SK-N-SH (cell line): ENCODE data around the gene NOTCH3. TPM values are rescaled to one million over a fixed set of nuclear protein-coding genes. Genes with fewer than 3 reads are reported as not detected.

ENCODE experiments used
- CTCF ChIA-PET: fragments of 300-600, 350-600 bp; formaldehyde crosslinking; extraction: SDS; loops from one replicate; lab custom pipeline; 2021; lab: Yijun Ruan, JAX
- POLR2A ChIA-PET: fragments of 350-600 bp; sonication (Branson Sonifier 250); formaldehyde crosslinking; extraction: SDS; loops from one replicate; lab custom pipeline; 2020; ENCODE audit warnings: antibody characterized with exemption, inconsistent platforms; lab: Yijun Ruan, JAX
- DNase-seq: peaks from one replicate; pipeline ENCODE4 v3.0.0; 2012
- H2AFZ ChIP-seq: fragments of 200-600 bp; sonication (generic); 2 replicates; pipeline ENCODE4 v1.8.1; 2016; ENCODE audit warnings: antibody characterized with exemption, mild to moderate bottlenecking, low read depth
- H3F3A ChIP-seq: fragments of 200-600 bp; sonication (generic); replicated peaks from 2 replicates; pipeline ENCODE3; 2016; ENCODE audit warnings: antibody characterized with exemption, mild to moderate bottlenecking; ENCODE audit not compliant: insufficient read depth
- H3K27ac ChIP-seq, 2 experiments: fragments of 200-500 bp in 1 of 2; fragments of 200-600 bp in 1 of 2; sonication (Bioruptor generic) in 1 of 2; sonication (generic), shearing (Covaris generic) in 1 of 2; 2 replicates each; pipeline versions ENCODE4 v1.5.1 to v1.6.1; 2014 to 2016; ENCODE audit warnings: low read depth in 2 of 2, inconsistent platforms in 1 of 2, low read length in 1 of 2, mild to moderate bottlenecking in 1 of 2, mixed read lengths in 1 of 2
- H3K27me3 ChIP-seq: fragments of 200-600 bp; sonication (generic), shearing (Covaris generic); 2 replicates; pipeline ENCODE4 v1.6.1; 2016; ENCODE audit warnings: mixed run types; ENCODE audit not compliant: insufficient read depth
- H3K36me3 ChIP-seq, 2 experiments: fragments of 200-500 bp in 1 of 2; fragments of 200-600 bp in 1 of 2; sonication (Bioruptor generic) in 1 of 2; sonication (generic) in 1 of 2; replicated peaks in 1 of 2; 2 replicates each; pipeline versions ENCODE3 to v1.5.1; 2014 to 2016; ENCODE audit warnings: low read length in 1 of 2, mild to moderate bottlenecking in 1 of 2; ENCODE audit not compliant: insufficient read depth in 2 of 2, control insufficient read depth in 1 of 2
- H3K4me1 ChIP-seq, 2 experiments: fragments of 200-500 bp in 1 of 2; fragments of 200-600 bp in 1 of 2; sonication (Bioruptor generic) in 1 of 2; sonication (generic), shearing (Covaris generic) in 1 of 2; 2 replicates each; pipeline versions ENCODE4 v1.5.1 to v1.6.1; 2014 to 2016; ENCODE audit warnings: low read depth in 1 of 2, low read length in 1 of 2, mixed run types in 1 of 2; ENCODE audit not compliant: insufficient read depth in 2 of 2, control insufficient read depth in 1 of 2
- H3K4me2 ChIP-seq: fragments of 200-600 bp; sonication (generic), shearing (Covaris generic); 2 replicates; pipeline ENCODE4 v1.6.1; 2017; ENCODE audit warnings: mixed run types
- H3K4me3 ChIP-seq, 2 experiments: fragments of 200-500 bp in 1 of 2; fragments of 200-600 bp in 1 of 2; sonication (Bioruptor generic) in 1 of 2; sonication (generic), shearing (Covaris generic) in 1 of 2; 2 replicates each; pipeline versions ENCODE4 v1.5.1 to v1.8.1; 2014 to 2016; ENCODE audit warnings: low read depth in 2 of 2, inconsistent platforms in 1 of 2, low read length in 1 of 2, mild to moderate bottlenecking in 1 of 2, mixed read lengths in 1 of 2, moderate library complexity in 1 of 2
- H3K79me2 ChIP-seq: fragments of 200-600 bp; sonication (generic); 2 replicates; pipeline ENCODE4 v1.8.1; 2017; ENCODE audit warnings: mild to moderate bottlenecking; ENCODE audit not compliant: insufficient read depth
- H3K9ac ChIP-seq: fragments of 200-600 bp; sonication (generic); 2 replicates; pipeline ENCODE4 v1.6.1; 2017; ENCODE audit warnings: mixed run types
- H3K9me2 ChIP-seq: fragments of 200-600 bp; sonication (generic); 2 replicates; pipeline ENCODE4 v1.6.1; 2017; ENCODE audit warnings: mixed run types
- H3K9me3 ChIP-seq: fragments of 200-600 bp; sonication (generic); 2 replicates; pipeline ENCODE4 v1.6.1; 2017; ENCODE audit warnings: mixed run types, mild to moderate bottlenecking, moderate library complexity
- H4K20me1 ChIP-seq: fragments of 200-600 bp; sonication (generic); 2 replicates; pipeline ENCODE4 v1.6.1; 2017; ENCODE audit warnings: mild to moderate bottlenecking, mixed run types; ENCODE audit not compliant: insufficient read depth
- ELF1 ChIP-seq: IDR thresholded peaks from 2 replicates; pipeline ENCODE4 v1.4.0; 2012
- EP300 ChIP-seq, 2 experiments: IDR thresholded peaks; 2 replicates each; pipeline versions ENCODE4 v1.4.0 to v1.6.1; 2012; ENCODE audit warnings: borderline replicate concordance in 1 of 2, low read depth in 1 of 2, low read length in 1 of 2
- GABPA ChIP-seq: IDR thresholded peaks from 2 replicates; pipeline ENCODE4 v1.4.0; 2012; ENCODE audit warnings: low read depth, mild to moderate bottlenecking
- JUND ChIP-seq: IDR thresholded peaks from 2 replicates; pipeline ENCODE4 v1.4.0; 2012
- MEF2A ChIP-seq: IDR thresholded peaks from 2 replicates; pipeline ENCODE4 v1.4.0; 2012; ENCODE audit warnings: low read depth, borderline replicate concordance
- MXI1 ChIP-seq: IDR thresholded peaks from 2 replicates; pipeline ENCODE4 v1.6.1; 2012; ENCODE audit warnings: mild to moderate bottlenecking, low read depth, low read length, improper control_type of control experiment
- NFIC ChIP-seq: IDR thresholded peaks from 2 replicates; pipeline ENCODE4 v1.4.0; 2012; ENCODE audit warnings: borderline replicate concordance
- NRF1 ChIP-seq: IDR thresholded peaks from 2 replicates; pipeline ENCODE4 v1.6.1; 2012; ENCODE audit warnings: low read depth, mild to moderate bottlenecking, low read length
- RCOR1 ChIP-seq: fragments of 150-350 bp; IDR thresholded peaks from 2 replicates; pipeline ENCODE4 v1.6.1; 2017; ENCODE audit warnings: antibody characterized with exemption, low read length
- RFX5 ChIP-seq: IDR thresholded peaks from 2 replicates; pipeline ENCODE4 v1.6.1; 2012; ENCODE audit warnings: mild to moderate bottlenecking, improper control_type of control experiment, low read length
- SIN3A ChIP-seq: IDR thresholded peaks from 2 replicates; pipeline ENCODE4 v1.6.1; 2012; ENCODE audit warnings: low read depth, mild to moderate bottlenecking, low read length, moderate library complexity, borderline replicate concordance
- WGBS: methylation state at CpG from one replicate; pipeline ENCODE4 v1.1.6; 2017; ENCODE audit warnings: low lambda C conversion rate; 5-methylcytosine and 5-hydroxymethylcytosine counted together
- polyA plus RNA-seq, 3 experiments: library from polyadenylated mRNA; depleted of rRNA; stranded (reverse); fragments of >200 nt; gene quantifications; 2 replicates each; pipeline ENCODE4 v1.2.3, GENCODE V29; 2012
- TF ChIP-seq, protein P1 (sequence below): fragments of 200-600 bp; sonication (generic); IDR thresholded peaks from 2 replicates; pipeline ENCODE4 v1.6.1; 2017; ENCODE audit warnings: antibody characterized with exemption, mild to moderate bottlenecking, moderate library complexity
- TF ChIP-seq, protein P2 (sequence below): fragments of 150-350 bp; IDR thresholded peaks from 2 replicates; pipeline ENCODE4 v1.6.1; 2016; ENCODE audit warnings: mild to moderate bottlenecking, low read depth, low read length
- TF ChIP-seq, protein P3 (sequence below): IDR thresholded peaks from 2 replicates; pipeline ENCODE4 v1.4.0; 2012; ENCODE audit warnings: low read depth

Gene NOTCH3
- polyA plus RNA-seq, 1 of the 3 experiments (the other 2 are of a cell fraction), result 7.0 TPM

DNA sequence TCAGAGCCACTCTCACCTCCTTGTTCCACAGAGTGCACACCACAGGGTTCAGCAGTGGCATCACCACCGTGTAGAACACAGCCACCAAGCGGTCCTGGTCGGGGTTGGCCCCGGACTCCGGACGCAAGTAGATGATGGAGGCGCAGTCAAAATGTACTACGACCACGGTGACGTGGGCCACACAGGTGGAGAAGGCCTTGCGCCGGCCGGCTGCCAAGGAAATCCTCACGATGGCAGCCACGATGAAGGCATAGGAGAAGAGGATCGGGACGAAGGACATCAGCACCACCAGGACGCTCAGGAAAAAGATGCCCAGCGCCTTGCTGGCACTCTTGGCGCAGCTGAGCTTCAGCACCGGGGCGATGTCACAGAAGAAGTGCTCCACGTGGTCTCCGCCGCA, 59.7 kb downstream of the NOTCH3 start:
- Histone ChIP-seq H3F3A (no peaks in the 10 kb centered on the region), H3K27me3 (no peaks in the 10 kb centered on the region; the same call in 1 of the 2 replicates), H4K20me1 (no peaks in the 10 kb centered on the region), H3K4me3 (no peak overlapping the region), H3K36me3 (no peaks in the 10 kb centered on the region), H2AFZ (no peak overlapping the region), H3K9me3 (no peaks in the 10 kb centered on the region), H3K4me1 (no peaks in the 10 kb centered on the region), H3K27ac (no peak overlapping the region), H3K9me2 (no peaks in the 10 kb centered on the region), H3K79me2 (no peaks in the 10 kb centered on the region), H3K4me2 (no peak overlapping the region), H3K9ac (no peak overlapping the region)
- DNase-seq, result no peak
- 55% methylated on average over 16 of the region's 25 CpGs for WGBS
- ChIA-PET POLR2A (no interaction called here), CTCF (no interaction called here)
- TF ChIP-seq MEF2A (no peak), GABPA (no peak), RCOR1 (no peak), SIN3A (no peak), EP300 (IDR thresholded peaks at IDR 0.05; ENCODE audit: borderline replicate concordance in 1 of 2, low read depth in 1 of 2, low read length in 1 of 2) (no peak), MXI1 (no peak), JUND (no peak), NRF1 (no peak), ELF1 (no peak)
- TF ChIP-seq, protein P1, sequence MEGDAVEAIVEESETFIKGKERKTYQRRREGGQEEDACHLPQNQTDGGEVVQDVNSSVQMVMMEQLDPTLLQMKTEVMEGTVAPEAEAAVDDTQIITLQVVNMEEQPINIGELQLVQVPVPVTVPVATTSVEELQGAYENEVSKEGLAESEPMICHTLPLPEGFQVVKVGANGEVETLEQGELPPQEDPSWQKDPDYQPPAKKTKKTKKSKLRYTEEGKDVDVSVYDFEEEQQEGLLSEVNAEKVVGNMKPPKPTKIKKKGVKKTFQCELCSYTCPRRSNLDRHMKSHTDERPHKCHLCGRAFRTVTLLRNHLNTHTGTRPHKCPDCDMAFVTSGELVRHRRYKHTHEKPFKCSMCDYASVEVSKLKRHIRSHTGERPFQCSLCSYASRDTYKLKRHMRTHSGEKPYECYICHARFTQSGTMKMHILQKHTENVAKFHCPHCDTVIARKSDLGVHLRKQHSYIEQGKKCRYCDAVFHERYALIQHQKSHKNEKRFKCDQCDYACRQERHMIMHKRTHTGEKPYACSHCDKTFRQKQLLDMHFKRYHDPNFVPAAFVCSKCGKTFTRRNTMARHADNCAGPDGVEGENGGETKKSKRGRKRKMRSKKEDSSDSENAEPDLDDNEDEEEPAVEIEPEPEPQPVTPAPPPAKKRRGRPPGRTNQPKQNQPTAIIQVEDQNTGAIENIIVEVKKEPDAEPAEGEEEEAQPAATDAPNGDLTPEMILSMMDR, result no peak

DNA sequence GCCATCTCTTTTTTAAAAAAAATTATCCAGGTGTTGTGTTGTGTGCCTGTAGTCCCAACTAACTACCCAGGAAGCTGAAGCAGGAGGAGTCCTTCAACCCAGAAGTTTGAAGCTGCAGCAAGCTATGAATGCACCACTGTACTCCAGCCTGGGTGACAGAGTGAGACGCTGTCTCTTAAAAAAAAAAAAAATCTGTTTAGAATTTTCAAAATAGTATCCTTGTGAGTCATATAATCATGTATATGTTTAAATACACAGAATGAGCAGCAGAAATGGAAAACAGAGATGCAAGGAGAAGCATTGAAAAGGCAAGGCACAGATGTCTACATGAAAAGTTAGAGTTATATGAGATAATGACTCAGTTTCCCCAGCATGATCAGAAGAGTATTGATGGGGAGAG, 62.4 kb downstream of the NOTCH3 start:
- no peak overlapping the region for H3K4me2 ChIP-seq
- H3K4me1 ChIP-seq, result no peaks in the 10 kb centered on the region
- no peaks in the 10 kb centered on the region for H3K9me2 ChIP-seq
- 0% methylated on average over 1 of the region's 1 CpG for WGBS
- no peaks in the 10 kb centered on the region for H3K79me2 ChIP-seq
- no peak overlapping the region for H2AFZ ChIP-seq
- no peak overlapping the region for H3K4me3 ChIP-seq
- no peaks in the 10 kb centered on the region for H4K20me1 ChIP-seq
- H3K9me3 ChIP-seq, result no peaks in the 10 kb centered on the region
- H3K36me3 ChIP-seq, result no peaks in the 10 kb centered on the region
- no peaks in the 10 kb centered on the region for H3F3A ChIP-seq
- no peak overlapping the region for H3K9ac ChIP-seq
- POLR2A ChIA-PET, result no interaction called here
- H3K27me3 ChIP-seq, result no peaks in the 10 kb centered on the region; the same call in none of the 2 replicates
- no peak overlapping the region for H3K27ac ChIP-seq
- CTCF ChIA-PET, result interaction anchor here (0.7 kb wide), 1 partner anchor 1222 kb away, joined by 3 read pairs; no protein-coding TSS in a partner anchor
- TF ChIP-seq, protein P2, sequence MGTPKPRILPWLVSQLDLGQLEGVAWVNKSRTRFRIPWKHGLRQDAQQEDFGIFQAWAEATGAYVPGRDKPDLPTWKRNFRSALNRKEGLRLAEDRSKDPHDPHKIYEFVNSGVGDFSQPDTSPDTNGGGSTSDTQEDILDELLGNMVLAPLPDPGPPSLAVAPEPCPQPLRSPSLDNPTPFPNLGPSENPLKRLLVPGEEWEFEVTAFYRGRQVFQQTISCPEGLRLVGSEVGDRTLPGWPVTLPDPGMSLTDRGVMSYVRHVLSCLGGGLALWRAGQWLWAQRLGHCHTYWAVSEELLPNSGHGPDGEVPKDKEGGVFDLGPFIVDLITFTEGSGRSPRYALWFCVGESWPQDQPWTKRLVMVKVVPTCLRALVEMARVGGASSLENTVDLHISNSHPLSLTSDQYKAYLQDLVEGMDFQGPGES, result no peak
- no peak for TF ChIP-seq GABPA
- no peak for TF ChIP-seq RCOR1
- TF ChIP-seq RFX5, result no peak
- no peak for TF ChIP-seq NFIC
- TF ChIP-seq SIN3A, result no peak
- TF ChIP-seq, protein P3, sequence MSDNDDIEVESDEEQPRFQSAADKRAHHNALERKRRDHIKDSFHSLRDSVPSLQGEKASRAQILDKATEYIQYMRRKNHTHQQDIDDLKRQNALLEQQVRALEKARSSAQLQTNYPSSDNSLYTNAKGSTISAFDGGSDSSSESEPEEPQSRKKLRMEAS, result no peak
- DNase-seq, result no peak
